MCF 10A (cell line): ENCODE measurements around the gene COL6A2. TPM values are rescaled to one million over a fixed set of nuclear protein-coding genes. Genes with fewer than 3 reads are reported as not detected.

Experiments used
- BruUV-seq: library from RNA; stranded (reverse); fragments of 400-500 nt; replicated peaks from 2 replicates; lab custom pipeline; 2021; lab: Mats Ljungman, UMichigan
- CTCF ChIA-PET: fragments of 300-600 bp; sonication (Branson Sonifier 250); formaldehyde crosslinking; extraction: SDS; loops from one replicate; lab custom pipeline; 2021; ENCODE audit warnings: antibody characterized with exemption, inconsistent platforms; lab: Yijun Ruan, JAX
- POLR2A ChIA-PET: fragments of 300-600, 350-650 bp; sonication (Branson Sonifier 250); formaldehyde crosslinking; extraction: SDS; loops from one replicate; lab custom pipeline; 2020; ENCODE audit warnings: antibody characterized with exemption, inconsistent platforms; lab: Yijun Ruan, JAX
- DNase-seq: peaks from one replicate; pipeline ENCODE4 v3.0.0-alpha.2; 2018; ENCODE audit not compliant: unreplicated experiment
- H3K27ac Mint-ChIP-seq: one replicate; pipeline ENCODE4 v1.8.0; 2022; ENCODE audit warnings: mild to moderate bottlenecking, low read depth, mixed read lengths; ENCODE audit not compliant: unreplicated experiment
- H3K27me3 Mint-ChIP-seq: one replicate; pipeline ENCODE4 v1.8.0; 2022; ENCODE audit warnings: mixed read lengths; ENCODE audit not compliant: insufficient read depth, unreplicated experiment
- H3K36me3 Mint-ChIP-seq: one replicate; pipeline ENCODE4 v1.8.0; 2022; ENCODE audit warnings: mild to moderate bottlenecking, moderate library complexity, mixed read lengths; ENCODE audit not compliant: insufficient read depth, unreplicated experiment
- H3K4me1 Mint-ChIP-seq: one replicate; pipeline ENCODE4 v1.8.0; 2022; ENCODE audit warnings: mixed read lengths; ENCODE audit not compliant: insufficient read depth, unreplicated experiment
- H3K4me3 Mint-ChIP-seq: one replicate; pipeline ENCODE4 v1.8.0; 2022; ENCODE audit warnings: mild to moderate bottlenecking, moderate library complexity, mixed read lengths; ENCODE audit not compliant: unreplicated experiment
- H3K9me3 Mint-ChIP-seq: one replicate; pipeline ENCODE4 v1.8.0; 2022; ENCODE audit warnings: mixed read lengths; ENCODE audit not compliant: unreplicated experiment
- intact Hi-C: fragments of 100-400 bp; cut with micrococcal nuclease; formaldehyde crosslinking; loops from 2 replicates; pipeline ENCODE4 v1.14.1; 2022
- total RNA-seq: library from RNA; stranded (reverse); gene quantifications from 2 replicates; pipeline ENCODE4 v1.2.3, GENCODE V29; 2022
- TF ChIP-seq, protein P1 (sequence below): fragments of 200-600 bp; IDR thresholded peaks from one replicate; pipeline ENCODE4 v1.8.0; 2022; ENCODE audit warnings: antibody characterized with exemption, mild to moderate bottlenecking; ENCODE audit not compliant: unreplicated experiment

Gene COL6A2
- total RNA-seq, 1 experiment from 2014 or later: 0.61 TPM

GRCh38 chr21:46127239-46128105 lies 29.6 kb downstream of the COL6A2 start:
- TF ChIP-seq, protein P1, sequence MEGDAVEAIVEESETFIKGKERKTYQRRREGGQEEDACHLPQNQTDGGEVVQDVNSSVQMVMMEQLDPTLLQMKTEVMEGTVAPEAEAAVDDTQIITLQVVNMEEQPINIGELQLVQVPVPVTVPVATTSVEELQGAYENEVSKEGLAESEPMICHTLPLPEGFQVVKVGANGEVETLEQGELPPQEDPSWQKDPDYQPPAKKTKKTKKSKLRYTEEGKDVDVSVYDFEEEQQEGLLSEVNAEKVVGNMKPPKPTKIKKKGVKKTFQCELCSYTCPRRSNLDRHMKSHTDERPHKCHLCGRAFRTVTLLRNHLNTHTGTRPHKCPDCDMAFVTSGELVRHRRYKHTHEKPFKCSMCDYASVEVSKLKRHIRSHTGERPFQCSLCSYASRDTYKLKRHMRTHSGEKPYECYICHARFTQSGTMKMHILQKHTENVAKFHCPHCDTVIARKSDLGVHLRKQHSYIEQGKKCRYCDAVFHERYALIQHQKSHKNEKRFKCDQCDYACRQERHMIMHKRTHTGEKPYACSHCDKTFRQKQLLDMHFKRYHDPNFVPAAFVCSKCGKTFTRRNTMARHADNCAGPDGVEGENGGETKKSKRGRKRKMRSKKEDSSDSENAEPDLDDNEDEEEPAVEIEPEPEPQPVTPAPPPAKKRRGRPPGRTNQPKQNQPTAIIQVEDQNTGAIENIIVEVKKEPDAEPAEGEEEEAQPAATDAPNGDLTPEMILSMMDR: no peak
- intact Hi-C loops: no loop called here
- no peaks in the 10 kb centered on the region for H3K9me3 Mint-ChIP-seq
- H3K4me3 Mint-ChIP-seq: no peak overlapping the region
- POLR2A ChIA-PET: no interaction called here
- H3K36me3 Mint-ChIP-seq: no peaks in the 10 kb centered on the region
- no peaks in the 10 kb centered on the region for H3K4me1 Mint-ChIP-seq
- H3K27me3 Mint-ChIP-seq: no peaks in the 10 kb centered on the region
- no TSS peak for BruUV-seq
- no peak for DNase-seq
- CTCF ChIA-PET: interaction anchor here (0.6 kb wide), 1 partner anchor 14 kb away, joined by 3 read pairs; no protein-coding TSS in a partner anchor
- H3K27ac Mint-ChIP-seq: no peak overlapping the region

- TF ChIP-seq, protein P1: no peak
- DNase-seq: no peak
- no peak overlapping the region for H3K4me3 Mint-ChIP-seq
- intact Hi-C loops: no loop called here
- H3K27ac Mint-ChIP-seq: no peak overlapping the region
- ChIA-PET POLR2A (no interaction called here), CTCF (interaction anchor here (0.7 to 2.0 kb wide), 2 partner anchors 11 to 15 kb away, joined by 3 to 9 read pairs; no protein-coding TSS in a partner anchor)
- no peaks in the 10 kb centered on the region for H3K9me3 Mint-ChIP-seq
- H3K27me3 Mint-ChIP-seq: no peaks in the 10 kb centered on the region
- BruUV-seq: no TSS peak
- H3K36me3 Mint-ChIP-seq: no peaks in the 10 kb centered on the region
- H3K4me1 Mint-ChIP-seq: no peaks in the 10 kb centered on the region
Measured at GRCh38 chr21:46128106-46128932, 30.4 kb downstream of the COL6A2 start.

- Mint-ChIP-seq H3K4me1 (no peaks in the 10 kb centered on the region), H3K4me3 (no peak overlapping the region), H3K9me3 (no peaks in the 10 kb centered on the region), H3K27ac (no peak overlapping the region), H3K27me3 (no peaks in the 10 kb centered on the region), H3K36me3 (no peaks in the 10 kb centered on the region)
- BruUV-seq: no TSS peak
- CTCF ChIA-PET: interaction anchor here (0.7 to 2.0 kb wide), 2 partner anchors 10 to 14 kb away, joined by 3 to 9 read pairs; no protein-coding TSS in a partner anchor
- TF ChIP-seq, protein P1: no peak
- intact Hi-C loops: no loop called here
- POLR2A ChIA-PET: interaction anchor here (0.5 kb wide), 1 partner anchor 50 kb away, joined by 3 read pairs; no protein-coding TSS in a partner anchor
- no peak for DNase-seq
Measured at GRCh38 chr21:46128933-46129571, 31.1 kb downstream of the COL6A2 start.
